ENCODE results near the gene PLPP1. TPM values are rescaled to one million over a fixed set of nuclear protein-coding genes. Genes with fewer than 3 reads are reported as not detected.
A peak's percentile ranks its signal among the peaks of the same experiment; 100 is the strongest.
"Not testable (repeated sequence)": the region's sequence is repeated elsewhere in the genome, so short reads cannot be mapped to it uniquely, and the experiment has no call there.

The PLPP1 gene
- total and polyA plus RNA-seq, 5 experiments from 2014 or later, result 7.0 to 23.3 (median 11.7) TPM

- H3K9me3 Mint-ChIP-seq, result no peaks in the 10 kb centered on the region
- peaks cover 28 to 58% (median 39%) of the 10 kb centered on the region in 4 donors for H3K4me1 Mint-ChIP-seq
- no peak overlapping the region for H3K27ac Mint-ChIP-seq
- H3K36me3 Mint-ChIP-seq, result no peaks in the 10 kb centered on the region
- H3K27me3 Mint-ChIP-seq, result no peaks in the 10 kb centered on the region
- ATAC-seq, result no peak
- peak overlapping the region in 1 of 10 donors; percentile 5 for H3K4me3 Mint-ChIP-seq
- POLR2A ChIA-PET, result no interaction called here
- no peak for DNase-seq
Measured at GRCh38 chr5:55511010-55511409, 23.8 kb downstream of the PLPP1 start.

- Mint-ChIP-seq H3K4me3 (no peak overlapping the region), H3K27me3 (no peaks in the 10 kb centered on the region)
- ATAC-seq, result no peak
Measured at GRCh38 chr5:55510523-55510880, 24.3 kb downstream of the PLPP1 start.

GRCh38 chr5:55509796-55510522 is 24.8 kb downstream of the PLPP1 start:
- H3K27me3 Mint-ChIP-seq, result no peaks in the 10 kb centered on the region
- H3K27ac Mint-ChIP-seq, result no peak overlapping the region
- H3K4me3 Mint-ChIP-seq, result no peak overlapping the region
- DNase-seq (no peak), ATAC-seq (no peak)
- no peaks in the 10 kb centered on the region for H3K9me3 Mint-ChIP-seq
- H3K36me3 Mint-ChIP-seq, result no peaks in the 10 kb centered on the region
- POLR2A ChIA-PET, result interaction anchor here (1.2 kb wide), 1 partner anchor 8 kb away, joined by 4 read pairs; no protein-coding TSS in a partner anchor
- peaks cover 23 to 48% (median 31%) of the 10 kb centered on the region in 4 donors for H3K4me1 Mint-ChIP-seq

More at GRCh38 chr5:55510523-55510880, 24.3 kb downstream of the PLPP1 start:
- no peak overlapping the region for H3K27ac Mint-ChIP-seq
- POLR2A ChIA-PET, result interaction anchor here (1.2 kb wide), 1 partner anchor 9 kb away, joined by 4 read pairs; no protein-coding TSS in a partner anchor
- no peaks in the 10 kb centered on the region for H3K9me3 Mint-ChIP-seq
- peaks cover 25 to 53% (median 36%) of the 10 kb centered on the region in 4 donors for H3K4me1 Mint-ChIP-seq
- DNase-seq, result no peak
- H3K36me3 Mint-ChIP-seq, result no peaks in the 10 kb centered on the region

GRCh38 chr5:55509097-55509496 is 25.7 kb downstream of the PLPP1 start:
- Mint-ChIP-seq H3K36me3 (no peaks in the 10 kb centered on the region), H3K27ac (peak overlapping the region in 2 of 10 donors; percentile 52 to 84), H3K4me1 (peaks cover 18 to 45% (median 26%) of the 10 kb centered on the region in 4 donors), H3K4me3 (no peak overlapping the region), H3K9me3 (no peaks in the 10 kb centered on the region), H3K27me3 (no peaks in the 10 kb centered on the region)
- no peak for ATAC-seq
- DNase-seq, result no peak
- POLR2A ChIA-PET, result no interaction called here

GRCh38 chr5:55507574-55507973 is 27.2 kb downstream of the PLPP1 start:
- H3K4me1 Mint-ChIP-seq, result peaks cover 25 to 46% (median 33%) of the 10 kb centered on the region in 4 donors
- H3K27me3 Mint-ChIP-seq, result no peaks in the 10 kb centered on the region
- no peaks in the 10 kb centered on the region for H3K36me3 Mint-ChIP-seq
- ATAC-seq (no peak), DNase-seq (no peak)
- H3K4me3 Mint-ChIP-seq, result no peak overlapping the region
- POLR2A ChIA-PET, result no interaction called here
- peak overlapping the region in 1 of 10 donors; percentile 19 for H3K27ac Mint-ChIP-seq
- H3K9me3 Mint-ChIP-seq, result no peaks in the 10 kb centered on the region

- Mint-ChIP-seq H3K27ac (peak overlapping the region in 1 of 10 donors; percentile 15), H3K4me1 (peaks cover 21 to 40% (median 31%) of the 10 kb centered on the region in 4 donors)
- ATAC-seq, H3K9me3 Mint-ChIP-seq, DNase-seq, H3K36me3 Mint-ChIP-seq, H3K27me3 Mint-ChIP-seq, H3K4me3 Mint-ChIP-seq: not testable (repeated sequence)
- POLR2A ChIA-PET, result interaction anchor here (0.7 kb wide), 2 partner anchors 43 to 967 kb away, joined by 5 read pairs; no protein-coding TSS in a partner anchor
Measured at GRCh38 chr5:55505711-55506110, 29.1 kb downstream of the PLPP1 start.

- DNase-seq, H3K36me3 Mint-ChIP-seq, H3K27me3 Mint-ChIP-seq, H3K4me3 Mint-ChIP-seq, H3K9me3 Mint-ChIP-seq, H3K27ac Mint-ChIP-seq, ATAC-seq, POLR2A ChIA-PET: not testable (repeated sequence)
- H3K4me1 Mint-ChIP-seq, result peaks cover 20 to 36% (median 27%) of the 10 kb centered on the region in 4 donors
Measured at GRCh38 chr5:55503917-55504316, 30.8 kb downstream of the PLPP1 start.

GRCh38 chr5:55502759-55503158 is 32.0 kb downstream of the PLPP1 start:
- Mint-ChIP-seq H3K4me3 (no peak overlapping the region), H3K36me3 (no peaks in the 10 kb centered on the region), H3K27me3 (no peaks in the 10 kb centered on the region), H3K4me1 (peaks cover 20 to 37% (median 29%) of the 10 kb centered on the region in 4 donors), H3K27ac (peak overlapping the region in 4 of 10 donors; percentile 2 to 46 (median 22)), H3K9me3 (no peaks in the 10 kb centered on the region)
- POLR2A ChIA-PET, result interaction anchor here (0.6 kb wide), 1 partner anchor 41 kb away, joined by 3 read pairs; no protein-coding TSS in a partner anchor
- ATAC-seq, result no peak
- DNase-seq, result no peak

GRCh38 chr5:55498457-55498856 is 36.3 kb downstream of the PLPP1 start:
- no peaks in the 10 kb centered on the region for H3K9me3 Mint-ChIP-seq
- H3K27me3 Mint-ChIP-seq, result no peaks in the 10 kb centered on the region
- POLR2A ChIA-PET, result no interaction called here
- peaks cover 0 to 3% (median 0%) of the 10 kb centered on the region in 3 donors for H3K36me3 Mint-ChIP-seq
- peaks cover 14 to 37% (median 24%) of the 10 kb centered on the region in 4 donors for H3K4me1 Mint-ChIP-seq
- ATAC-seq (no peak), DNase-seq (no peak)
- no peak overlapping the region for H3K27ac Mint-ChIP-seq
- no peak overlapping the region for H3K4me3 Mint-ChIP-seq

- Mint-ChIP-seq H3K9me3 (no peaks in the 10 kb centered on the region), H3K4me1 (peaks cover 7 to 29% (median 22%) of the 10 kb centered on the region in 4 donors), H3K4me3 (no peak overlapping the region), H3K36me3 (peaks cover 0 to 3% (median 0%) of the 10 kb centered on the region in 3 donors), H3K27ac (peak overlapping the region in 1 of 10 donors; percentile 57), H3K27me3 (no peaks in the 10 kb centered on the region)
- DNase-seq, result no peak
- POLR2A ChIA-PET, result no interaction called here
- no peak for ATAC-seq
Measured at GRCh38 chr5:55497712-55498111, 37.1 kb downstream of the PLPP1 start.

- peaks cover 0 to 8% (median 5%) of the 10 kb centered on the region in 3 donors for H3K36me3 Mint-ChIP-seq
- POLR2A ChIA-PET, result no interaction called here
- no peaks in the 10 kb centered on the region for H3K27me3 Mint-ChIP-seq
- no peaks in the 10 kb centered on the region for H3K9me3 Mint-ChIP-seq
- H3K27ac Mint-ChIP-seq, result peak overlapping the region in 1 of 10 donors; percentile 46
- H3K4me3 Mint-ChIP-seq, result no peak overlapping the region
- no peak for DNase-seq
- peaks cover 4 to 28% (median 24%) of the 10 kb centered on the region in 4 donors for H3K4me1 Mint-ChIP-seq
- ATAC-seq, result no peak
Measured at GRCh38 chr5:55495216-55495615, 39.5 kb downstream of the PLPP1 start.

GRCh38 chr5:55492449-55492848 is 42.3 kb downstream of the PLPP1 start:
- H3K27ac Mint-ChIP-seq, result peak overlapping the region in 2 of 10 donors; percentile 45 to 86
- no peak overlapping the region for H3K4me3 Mint-ChIP-seq

GRCh38 chr5:55485073-55485472 is 49.7 kb downstream of the PLPP1 start:
- H3K36me3 Mint-ChIP-seq, result peaks cover 0 to 26% (median 3%) of the 10 kb centered on the region in 3 donors
- no peak for DNase-seq
- no peak overlapping the region for H3K27ac Mint-ChIP-seq
- H3K4me1 Mint-ChIP-seq, result peaks cover 6 to 20% (median 13%) of the 10 kb centered on the region in 4 donors
- H3K4me3 Mint-ChIP-seq, result no peak overlapping the region
- POLR2A ChIA-PET, result no interaction called here
- no peaks in the 10 kb centered on the region for H3K9me3 Mint-ChIP-seq
- ATAC-seq, result no peak
- H3K27me3 Mint-ChIP-seq, result no peaks in the 10 kb centered on the region

More at GRCh38 chr5:55492449-55492848, 42.3 kb downstream of the PLPP1 start:
- no peaks in the 10 kb centered on the region for H3K9me3 Mint-ChIP-seq
- no peaks in the 10 kb centered on the region for H3K27me3 Mint-ChIP-seq
- POLR2A ChIA-PET, result no interaction called here
- peaks cover 0 to 21% (median 7%) of the 10 kb centered on the region in 3 donors for H3K36me3 Mint-ChIP-seq
- H3K4me1 Mint-ChIP-seq, result peaks cover 0 to 14% (median 12%) of the 10 kb centered on the region in 4 donors
- DNase-seq, result no peak
- ATAC-seq, result no peak

Data from naive thymus-derived CD8-positive, alpha-beta T cell (primary cell).